GM12892 (cell line): ENCODE measurements around the gene VPS29.

ENCODE experiments used
- POLR2AphosphoS5 ChIP-seq: IDR thresholded peaks from 2 replicates; pipeline ENCODE4 v1.6.1; 2011; ENCODE audit warnings: low read depth, low read length, control low read depth
- TAF1 ChIP-seq: IDR thresholded peaks from 2 replicates; pipeline ENCODE4 v1.6.1; 2011; ENCODE audit warnings: low read depth, mild to moderate bottlenecking, control low read depth, low read length, borderline replicate concordance

DNA sequence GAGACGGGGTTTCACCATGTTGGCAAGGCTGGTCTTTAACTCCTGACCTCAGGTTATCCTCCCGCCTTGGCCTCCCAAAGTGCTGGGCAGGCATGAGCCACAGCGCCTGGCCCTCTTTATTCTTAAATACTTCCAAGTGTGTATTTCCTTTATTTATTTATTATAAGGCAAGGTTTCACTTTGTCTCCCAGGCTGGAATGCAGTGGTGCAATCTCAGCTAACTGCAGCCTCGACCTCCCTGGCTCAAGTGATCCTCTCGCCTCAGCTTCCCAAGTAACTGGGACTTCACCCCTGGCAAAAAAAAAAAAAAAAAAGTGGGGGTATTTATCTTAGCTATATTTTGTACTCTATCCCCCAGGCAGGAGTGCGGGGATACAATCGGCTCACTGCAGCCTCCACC is 26.5 kb downstream of the VPS29 start:
- TF ChIP-seq TAF1 (no peak), POLR2AphosphoS5 (no peak)
